ENCODE results near the gene TM6SF1. TPM values are rescaled to one million over a fixed set of nuclear protein-coding genes. Genes with fewer than 3 reads are reported as not detected.
"Not testable (repeated sequence)": the region's sequence is repeated elsewhere in the genome, so short reads cannot be mapped to it uniquely, and the experiment has no call there.

Gene TM6SF1
- total and polyA plus RNA-seq, 4 experiments from 2014 or later: 0.38 to 0.50 TPM; not detected in 2

DNA sequence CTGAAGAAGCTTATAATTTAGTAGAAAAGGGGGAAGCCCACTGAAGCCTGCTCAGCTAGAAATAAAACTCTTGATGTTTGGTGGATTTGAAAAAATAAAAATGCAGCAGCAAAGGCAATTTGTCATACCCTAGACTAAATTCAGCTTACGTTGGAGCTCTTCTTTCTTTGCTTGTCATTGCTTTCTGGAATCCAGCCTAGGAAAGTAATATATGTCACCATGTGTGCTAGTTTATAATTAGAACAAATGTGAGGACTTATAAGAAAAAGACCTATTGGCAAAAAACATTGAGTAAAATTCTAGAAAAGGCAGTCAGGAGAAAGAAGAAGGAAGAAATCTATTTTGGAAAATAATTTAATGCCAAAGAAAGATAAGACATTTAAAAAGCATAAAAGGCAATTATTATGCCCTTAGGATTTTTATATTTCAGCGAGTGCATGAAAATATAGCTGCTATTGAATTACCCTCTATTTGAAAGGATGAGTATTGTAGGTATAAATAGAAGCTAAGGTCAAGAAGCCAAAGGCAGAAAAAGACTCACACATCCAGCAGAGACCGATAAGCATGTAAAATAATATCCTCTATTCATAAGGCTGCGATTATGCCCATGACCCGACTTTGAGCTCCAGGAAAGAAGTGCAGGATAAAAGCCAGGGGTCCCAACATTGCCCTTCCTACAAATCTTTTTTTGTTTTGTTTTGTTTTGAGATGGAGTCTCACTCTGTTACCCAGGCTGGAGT is 29.8 kb upstream of the TM6SF1 start:
- H3K4me1 ChIP-seq (ENCODE audit: insufficient read depth, low read length): no peaks in the 10 kb centered on the region
- DNase-seq: no peak
- H3K27me3 ChIP-seq (ENCODE audit: insufficient read depth, low read length): no peaks in the 10 kb centered on the region
- no peak overlapping the region for H3K27ac ChIP-seq (ENCODE audit: low read depth, low read length)
- POLR2A ChIA-PET (ENCODE audit: partially characterized antibody): no interaction called here
- peaks cover 0 to 8% of the 10 kb centered on the region in 2 donors for H3K36me3 Mint-ChIP-seq
- intact Hi-C loops (cut with micrococcal nuclease): no loop called here
- no peak overlapping the region for H3K4me3 Mint-ChIP-seq
- CTCF ChIA-PET (ENCODE audit: partially characterized antibody): interaction anchor here (1.3 kb wide), 1 partner anchor 10 kb away, joined by 3 read pairs; the partner anchor contains the start of gene BTBD1
- H3K27ac Mint-ChIP-seq: peak overlapping the region in 1 of 7 donors; percentile 25
- peaks cover 0 to 20% (median 15%) of the 10 kb centered on the region in 8 donors for H3K9me3 Mint-ChIP-seq
- H3K4me1 Mint-ChIP-seq: peaks cover 0 to 3% (median 0%) of the 10 kb centered on the region in 4 donors
- H3K27me3 Mint-ChIP-seq: peaks cover 23 to 27% of the 10 kb centered on the region in 2 donors
- H3K9me3 ChIP-seq (ENCODE audit: control insufficient read depth in 1 of 2, low read length in 2 of 2): no peaks in the 10 kb centered on the region
- no peaks in the 10 kb centered on the region for H3K36me3 ChIP-seq (ENCODE audit: insufficient read depth, low read length)
- no peak overlapping the region for H3K4me3 ChIP-seq (ENCODE audit: low read length in 2 of 2)

DNA sequence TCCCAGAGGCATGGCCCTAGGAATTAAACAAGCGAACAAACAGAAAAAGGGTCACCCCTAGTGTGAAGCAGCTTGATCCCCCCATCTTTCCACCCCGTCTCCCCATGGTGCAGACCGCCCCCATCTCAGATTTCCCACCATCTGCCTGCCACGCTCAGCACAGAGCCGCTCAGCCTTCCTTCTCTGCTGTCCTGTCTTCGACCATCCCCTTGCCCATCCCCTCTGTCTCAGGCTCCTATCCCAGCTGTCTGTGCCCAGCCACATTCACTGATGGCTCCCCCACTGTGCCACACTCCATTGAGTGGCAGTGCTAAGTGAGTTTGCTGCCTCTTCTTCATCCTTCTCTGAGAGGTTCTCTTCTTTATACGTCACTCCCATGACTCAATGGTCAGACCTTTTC is 28.7 kb upstream of the TM6SF1 start:
- ChIA-PET CTCF (ENCODE audit: partially characterized antibody) (no interaction called here), POLR2A (ENCODE audit: partially characterized antibody) (no interaction called here)
- Mint-ChIP-seq H3K4me1 (peaks cover 0 to 3% (median 0%) of the 10 kb centered on the region in 4 donors), H3K27me3 (peaks cover 25% of the 10 kb centered on the region in 2 donors), H3K36me3 (peaks cover 0 to 8% of the 10 kb centered on the region in 2 donors), H3K4me3 (no peak overlapping the region), H3K9me3 (peaks cover 0 to 13% (median 8%) of the 10 kb centered on the region in 8 donors), H3K27ac (no peak overlapping the region)
- DNase-seq: no peak
- Histone ChIP-seq H3K9me3 (ENCODE audit: control insufficient read depth in 1 of 2, low read length in 2 of 2) (no peaks in the 10 kb centered on the region), H3K4me3 (ENCODE audit: low read length in 2 of 2) (no peak overlapping the region), H3K36me3 (ENCODE audit: insufficient read depth, low read length) (no peaks in the 10 kb centered on the region), H3K27me3 (ENCODE audit: insufficient read depth, low read length) (no peaks in the 10 kb centered on the region), H3K27ac (ENCODE audit: low read depth, low read length) (no peak overlapping the region), H3K4me1 (ENCODE audit: insufficient read depth, low read length) (no peaks in the 10 kb centered on the region)
- intact Hi-C loops (cut with micrococcal nuclease): no loop called here

DNA sequence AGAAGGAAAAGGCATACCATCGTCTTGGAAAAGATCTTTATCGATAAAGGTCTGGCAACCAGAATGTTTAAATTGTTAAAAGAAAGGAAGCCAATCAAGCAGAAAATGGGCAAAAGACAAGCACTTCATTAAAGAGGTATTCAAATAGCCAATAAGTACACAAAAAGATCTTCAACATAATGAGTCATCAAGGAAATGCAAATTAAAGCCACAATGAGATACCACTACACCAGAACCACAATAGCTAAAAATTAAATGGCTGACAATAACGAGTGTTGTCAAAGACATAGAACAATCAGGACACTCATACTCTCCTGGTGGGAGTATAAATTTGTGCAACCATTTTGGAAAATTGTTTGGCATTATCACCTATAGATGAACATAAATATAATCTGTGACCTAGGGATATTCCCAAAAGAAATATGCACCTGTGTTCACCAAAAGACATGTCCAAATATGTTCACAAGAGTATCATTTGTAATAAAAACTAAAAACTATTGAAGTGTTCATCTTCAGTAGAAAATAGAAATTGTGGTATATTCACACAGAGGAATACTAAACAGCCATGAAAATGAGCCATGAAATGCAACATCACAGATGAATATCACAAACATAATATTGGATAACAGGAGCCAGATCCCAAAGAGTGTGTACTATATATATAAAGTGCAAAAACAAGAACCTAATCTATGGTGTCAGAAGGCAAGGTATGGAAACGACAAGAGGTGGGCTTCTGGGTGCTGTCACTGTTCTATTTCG is 26.0 kb upstream of the TM6SF1 start:
- H3K9me3 Mint-ChIP-seq: no peaks in the 10 kb centered on the region
- peaks cover 22 to 25% of the 10 kb centered on the region in 2 donors for H3K27me3 Mint-ChIP-seq
- Histone ChIP-seq H3K9me3 (ENCODE audit: control insufficient read depth in 1 of 2, low read length in 2 of 2) (no peaks in the 10 kb centered on the region), H3K27ac (ENCODE audit: low read depth, low read length) (no peak overlapping the region), H3K27me3 (ENCODE audit: insufficient read depth, low read length) (no peaks in the 10 kb centered on the region), H3K36me3 (ENCODE audit: insufficient read depth, low read length) (no peaks in the 10 kb centered on the region), H3K4me1 (ENCODE audit: insufficient read depth, low read length) (no peaks in the 10 kb centered on the region), H3K4me3 (ENCODE audit: low read length in 2 of 2) (no peak overlapping the region)
- H3K36me3 Mint-ChIP-seq: no peaks in the 10 kb centered on the region
- CTCF ChIA-PET (ENCODE audit: partially characterized antibody): no interaction called here
- no peak overlapping the region for H3K4me3 Mint-ChIP-seq
- POLR2A ChIA-PET (ENCODE audit: partially characterized antibody): no interaction called here
- H3K4me1 Mint-ChIP-seq: peaks cover 0 to 3% (median 0%) of the 10 kb centered on the region in 4 donors
- intact Hi-C loops (cut with micrococcal nuclease): no loop called here
- H3K27ac Mint-ChIP-seq: peak overlapping the region in 1 of 7 donors; percentile 65
- no peak for DNase-seq

DNA sequence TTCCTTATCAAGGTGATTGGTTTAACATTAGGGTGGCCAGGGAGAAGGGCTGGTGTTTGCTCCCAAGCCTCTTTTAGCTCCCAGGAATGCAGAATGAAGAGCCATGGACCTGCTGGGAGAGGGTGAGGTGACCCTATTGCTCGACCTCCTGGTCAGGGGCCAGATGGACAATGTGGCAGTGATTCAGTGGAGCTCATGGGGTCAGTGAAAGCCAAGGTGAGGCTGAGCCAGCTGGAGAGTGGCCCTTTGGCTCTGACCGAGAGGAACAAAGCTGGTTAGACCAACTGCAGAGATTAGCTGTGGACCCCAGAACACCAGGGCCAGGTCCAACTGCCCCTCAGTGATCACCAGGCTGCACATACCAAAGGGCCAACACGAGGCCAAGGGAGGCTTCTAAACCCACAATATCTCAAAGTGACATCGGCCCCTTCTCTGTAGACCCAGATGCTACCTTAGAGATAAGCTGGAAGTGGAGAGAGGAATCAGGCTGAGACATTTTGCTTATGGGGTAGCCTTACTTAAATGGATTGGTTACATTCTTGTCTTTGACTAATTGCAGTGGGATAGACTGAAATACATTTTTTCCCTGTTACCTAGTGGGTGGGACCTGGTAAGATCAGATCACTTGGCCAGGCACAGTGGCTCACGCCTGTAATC is 24.6 kb upstream of the TM6SF1 start:
- H3K36me3 ChIP-seq (ENCODE audit: insufficient read depth, low read length): no peaks in the 10 kb centered on the region
- no peaks in the 10 kb centered on the region for H3K4me1 ChIP-seq (ENCODE audit: insufficient read depth, low read length)
- H3K27ac Mint-ChIP-seq: no peak overlapping the region
- no peaks in the 10 kb centered on the region for H3K36me3 Mint-ChIP-seq
- H3K4me1 Mint-ChIP-seq: peaks cover 0 to 3% (median 0%) of the 10 kb centered on the region in 4 donors
- H3K27ac ChIP-seq (ENCODE audit: low read depth, low read length): no peak overlapping the region
- POLR2A ChIA-PET (ENCODE audit: partially characterized antibody): no interaction called here
- CTCF ChIA-PET (ENCODE audit: partially characterized antibody): no interaction called here
- DNase-seq: no peak
- no peaks in the 10 kb centered on the region for H3K27me3 ChIP-seq (ENCODE audit: insufficient read depth, low read length)
- no peak overlapping the region for H3K4me3 ChIP-seq (ENCODE audit: low read length in 2 of 2)
- H3K4me3 Mint-ChIP-seq: no peak overlapping the region
- intact Hi-C loops (cut with micrococcal nuclease): no loop called here
- H3K9me3 ChIP-seq (ENCODE audit: control insufficient read depth in 1 of 2, low read length in 2 of 2): no peaks in the 10 kb centered on the region
- peaks cover 19 to 20% of the 10 kb centered on the region in 2 donors for H3K27me3 Mint-ChIP-seq
- no peaks in the 10 kb centered on the region for H3K9me3 Mint-ChIP-seq

DNA sequence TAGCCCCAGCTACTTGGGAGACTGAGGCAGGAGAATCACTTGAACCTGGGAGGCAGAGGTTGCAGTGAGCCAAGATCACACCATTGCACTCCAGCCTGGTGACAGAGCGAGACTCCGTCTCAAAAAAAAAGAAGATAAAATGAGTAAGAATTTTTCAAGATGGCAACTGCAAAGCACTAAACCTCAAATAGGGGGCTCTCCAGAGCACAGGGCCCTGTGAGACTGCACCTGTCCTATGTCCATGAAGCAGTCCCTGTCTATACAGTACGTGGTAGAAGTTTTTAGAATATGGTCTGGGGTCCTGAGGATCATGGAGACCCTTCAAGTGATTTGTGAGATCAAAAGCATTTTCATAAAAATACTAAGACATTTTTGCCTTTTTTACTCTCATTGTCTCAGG is 22.0 kb upstream of the TM6SF1 start:
- POLR2A ChIA-PET (ENCODE audit: partially characterized antibody); H3K36me3 Mint-ChIP-seq; H3K36me3 ChIP-seq (ENCODE audit: insufficient read depth, low read length); H3K9me3 ChIP-seq (ENCODE audit: control insufficient read depth in 1 of 2, low read length in 2 of 2); H3K4me1 ChIP-seq (ENCODE audit: insufficient read depth, low read length); H3K27me3 ChIP-seq (ENCODE audit: insufficient read depth, low read length); intact Hi-C loops (cut with micrococcal nuclease); CTCF ChIA-PET (ENCODE audit: partially characterized antibody); H3K4me1 Mint-ChIP-seq; H3K9me3 Mint-ChIP-seq; DNase-seq; H3K27ac Mint-ChIP-seq; H3K27ac ChIP-seq (ENCODE audit: low read depth, low read length); H3K4me3 ChIP-seq (ENCODE audit: low read length in 2 of 2); H3K4me3 Mint-ChIP-seq: not testable (repeated sequence)
- peaks cover 15 to 18% of the 10 kb centered on the region in 2 donors for H3K27me3 Mint-ChIP-seq

DNA sequence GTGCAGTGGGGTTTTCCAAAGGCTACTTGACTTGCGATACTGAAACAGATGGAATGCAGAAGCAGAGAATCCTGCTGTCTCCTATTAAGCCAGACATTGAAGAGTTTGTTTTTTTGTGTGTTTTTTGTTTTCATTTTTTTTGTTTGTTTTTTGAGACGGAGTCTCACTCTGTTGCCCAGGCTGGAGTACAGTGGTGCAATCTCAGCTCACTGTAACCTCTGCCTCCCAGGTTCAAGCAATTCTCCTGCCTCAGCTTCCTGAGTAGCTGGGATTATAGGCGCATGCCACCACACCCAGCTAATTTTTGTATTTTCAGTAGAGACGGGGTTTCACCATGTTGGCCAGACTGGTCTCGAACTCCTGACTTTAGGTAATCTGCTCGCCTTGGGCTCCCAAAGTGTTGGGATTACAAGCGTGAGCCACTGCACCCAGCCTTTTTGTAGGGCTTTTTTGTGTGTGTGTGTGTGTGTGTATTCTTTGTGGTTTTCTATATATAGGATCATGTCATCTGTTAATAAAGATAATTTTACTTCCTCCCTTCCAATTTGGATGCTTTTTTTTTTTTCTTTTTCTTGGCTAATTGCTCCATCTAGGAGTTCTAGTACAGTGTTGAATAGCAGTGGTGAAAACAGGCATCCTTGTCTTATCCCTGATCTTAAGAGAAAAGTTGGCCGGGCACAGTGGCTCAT is 21.4 kb upstream of the TM6SF1 start:
- H3K27ac ChIP-seq (ENCODE audit: low read depth, low read length); H3K4me3 Mint-ChIP-seq; H3K36me3 Mint-ChIP-seq; CTCF ChIA-PET (ENCODE audit: partially characterized antibody); H3K4me3 ChIP-seq (ENCODE audit: low read length in 2 of 2); H3K4me1 Mint-ChIP-seq; H3K9me3 ChIP-seq (ENCODE audit: control insufficient read depth in 1 of 2, low read length in 2 of 2); intact Hi-C loops (cut with micrococcal nuclease); DNase-seq; H3K9me3 Mint-ChIP-seq; H3K27me3 ChIP-seq (ENCODE audit: insufficient read depth, low read length); H3K36me3 ChIP-seq (ENCODE audit: insufficient read depth, low read length); H3K27ac Mint-ChIP-seq; H3K4me1 ChIP-seq (ENCODE audit: insufficient read depth, low read length); POLR2A ChIA-PET (ENCODE audit: partially characterized antibody): not testable (repeated sequence)
- peaks cover 17 to 18% of the 10 kb centered on the region in 2 donors for H3K27me3 Mint-ChIP-seq

DNA sequence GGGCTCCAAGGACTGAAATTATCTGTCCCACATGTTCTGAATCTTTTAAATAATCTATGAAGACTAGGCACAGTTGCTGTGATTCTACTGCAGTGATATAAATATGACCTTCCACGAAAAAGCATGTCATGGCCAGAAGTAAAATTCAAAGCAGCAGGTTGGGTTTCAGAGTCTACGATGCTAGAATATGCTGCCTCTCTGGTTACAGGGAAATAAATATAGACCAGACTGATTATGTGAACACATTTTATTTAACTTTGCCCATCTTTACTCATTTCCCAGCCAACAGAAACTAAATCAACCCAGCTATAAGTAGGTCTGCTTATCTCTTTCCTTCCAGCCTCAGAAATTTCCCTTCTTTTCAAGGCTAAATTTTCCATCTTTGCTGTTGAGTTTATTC is 19.9 kb upstream of the TM6SF1 start:
- intact Hi-C loops (cut with micrococcal nuclease): no loop called here
- DNase-seq: no peak
- Histone ChIP-seq H3K27ac (ENCODE audit: low read depth, low read length) (no peak overlapping the region), H3K27me3 (ENCODE audit: insufficient read depth, low read length) (no peaks in the 10 kb centered on the region), H3K4me3 (ENCODE audit: low read length in 2 of 2) (no peak overlapping the region), H3K36me3 (ENCODE audit: insufficient read depth, low read length) (no peaks in the 10 kb centered on the region), H3K9me3 (ENCODE audit: control insufficient read depth in 1 of 2, low read length in 2 of 2) (no peaks in the 10 kb centered on the region), H3K4me1 (ENCODE audit: insufficient read depth, low read length) (no peaks in the 10 kb centered on the region)
- CTCF ChIA-PET (ENCODE audit: partially characterized antibody): no interaction called here
- Mint-ChIP-seq H3K27ac (no peak overlapping the region), H3K9me3 (no peaks in the 10 kb centered on the region), H3K36me3 (no peaks in the 10 kb centered on the region), H3K4me1 (no peaks in the 10 kb centered on the region), H3K4me3 (no peak overlapping the region), H3K27me3 (peaks cover 13 to 15% of the 10 kb centered on the region in 2 donors)
- POLR2A ChIA-PET (ENCODE audit: partially characterized antibody): no interaction called here

Data from CD4-positive, alpha-beta memory T cell (primary cell).